ENCODE data around the gene MAP3K7.

DNA sequence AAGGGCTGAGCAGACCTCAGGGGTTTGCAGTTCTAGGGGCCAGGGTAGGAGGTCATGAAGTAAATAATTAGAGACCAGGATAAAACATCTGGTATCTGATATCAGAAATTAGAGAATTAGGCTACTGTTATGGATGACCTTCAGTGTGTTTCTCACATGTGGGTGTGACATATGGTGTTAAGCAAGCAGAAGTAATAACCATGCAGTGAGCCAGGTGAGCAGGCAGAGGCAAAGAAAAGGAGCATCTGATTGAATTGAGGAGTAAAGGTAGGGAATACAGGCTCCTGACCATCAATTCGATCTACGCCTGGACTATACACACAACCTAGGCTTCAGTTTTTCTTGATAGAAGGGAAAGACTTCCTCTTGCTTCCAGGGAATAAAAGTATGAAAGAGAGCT is 34.7 kb upstream of the MAP3K7 start:
- no peak for TF ChIP-seq EZH2 (IDR thresholded peaks at IDR 0.05; ENCODE audit: borderline replicate concordance)
- no peak for TF ChIP-seq CTCF (IDR thresholded peaks at IDR 0.05; ENCODE audit: poor library complexity)

Measured in hepatocyte (in vitro differentiated cells).